ENCODE results near the gene C1QTNF6.
"Not testable (repeated sequence)": the region's sequence is repeated elsewhere in the genome, so short reads cannot be mapped to it uniquely, and the experiment has no call there.

Gene C1QTNF6

GRCh38 chr22:37187891-37188761 is at the start of gene C1QTNF6:
C1QTNF6 (minus strand) TSS chr22:37188247; CDS start chr22:37188213, 34 bp downstream.
- no peak for DNase-seq

DNA sequence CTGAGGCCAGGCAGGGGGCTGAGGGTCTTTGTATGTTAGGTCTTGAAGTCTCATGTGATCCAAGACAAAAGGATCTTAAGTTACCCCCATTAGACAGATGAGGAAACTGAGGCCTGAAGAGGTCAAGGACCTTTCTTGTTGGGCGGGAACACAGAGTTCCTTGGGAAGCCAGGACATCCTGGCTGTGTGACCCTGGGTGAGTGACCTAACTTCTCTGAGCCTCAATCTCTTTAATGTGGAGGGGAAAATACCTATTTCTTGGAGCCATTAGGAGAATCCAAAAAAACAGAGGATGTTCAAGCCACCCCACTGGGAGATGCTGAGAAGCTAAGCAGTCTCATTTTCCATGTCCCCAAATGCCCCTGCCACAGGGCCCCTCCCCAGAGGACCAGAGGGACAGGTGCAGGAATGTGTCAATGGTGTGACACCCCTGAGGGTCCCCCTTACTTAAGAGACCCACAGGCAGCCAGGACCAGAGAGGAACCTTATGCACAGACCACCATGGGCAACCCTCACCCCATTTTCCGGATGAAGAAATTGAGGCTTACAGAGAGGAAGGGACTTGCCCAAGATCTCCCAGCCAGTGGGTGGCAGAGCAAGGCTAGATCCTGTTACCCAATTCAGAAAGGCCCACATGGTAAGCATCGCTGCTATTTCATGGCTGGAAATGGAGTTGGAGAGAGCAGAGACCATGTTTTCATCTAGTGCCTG is 48.0 kb upstream of the C1QTNF6 start:
- DNase-seq = no peak

DNA sequence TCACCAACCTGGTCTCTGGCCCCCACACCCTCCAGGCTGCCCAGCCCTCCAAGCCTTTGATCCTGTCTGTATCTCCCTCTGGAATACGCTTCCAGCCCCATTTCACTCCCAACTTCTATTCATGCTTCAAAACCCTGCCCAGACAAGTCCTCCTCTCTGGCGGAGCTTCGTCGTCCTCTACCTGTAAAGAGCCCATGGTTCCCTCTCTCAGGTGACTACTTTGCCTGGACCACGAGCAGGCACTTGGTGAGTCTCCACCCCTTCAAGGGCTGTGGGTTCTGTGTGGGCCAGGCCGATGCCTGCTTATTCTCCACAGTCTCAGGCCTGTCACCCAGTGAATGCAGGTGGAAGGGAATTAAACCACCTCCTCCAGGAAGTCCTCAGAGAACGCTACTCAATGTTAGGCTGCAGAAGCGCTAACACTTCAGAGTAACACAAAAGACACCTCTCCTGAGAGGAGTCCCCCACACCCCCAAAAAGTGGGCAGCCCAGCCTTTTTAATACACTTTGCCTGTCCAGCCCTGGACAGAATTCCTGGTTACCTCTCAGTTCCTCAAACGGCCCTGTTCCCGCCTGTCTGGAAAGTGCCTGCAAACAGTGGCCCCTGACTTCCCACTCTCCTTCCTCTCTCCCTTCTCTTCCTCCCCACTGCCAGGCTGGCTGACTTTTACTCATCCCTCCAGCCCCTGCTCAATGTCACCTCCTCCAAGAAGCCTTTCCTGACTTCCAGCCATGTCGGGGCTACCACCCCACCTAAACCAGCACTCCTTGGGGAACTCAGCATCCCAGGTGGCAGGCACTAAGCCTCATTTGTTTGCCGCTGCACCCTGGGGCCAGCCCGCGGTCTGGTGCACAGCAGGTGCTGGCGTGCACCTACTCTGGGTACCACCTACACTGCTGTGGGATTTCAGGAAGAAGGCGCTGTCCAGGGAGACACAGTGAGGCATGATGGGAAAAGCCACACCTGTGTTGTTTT is 47.0 kb upstream of the C1QTNF6 start:
- DNase-seq = no peak

DNA sequence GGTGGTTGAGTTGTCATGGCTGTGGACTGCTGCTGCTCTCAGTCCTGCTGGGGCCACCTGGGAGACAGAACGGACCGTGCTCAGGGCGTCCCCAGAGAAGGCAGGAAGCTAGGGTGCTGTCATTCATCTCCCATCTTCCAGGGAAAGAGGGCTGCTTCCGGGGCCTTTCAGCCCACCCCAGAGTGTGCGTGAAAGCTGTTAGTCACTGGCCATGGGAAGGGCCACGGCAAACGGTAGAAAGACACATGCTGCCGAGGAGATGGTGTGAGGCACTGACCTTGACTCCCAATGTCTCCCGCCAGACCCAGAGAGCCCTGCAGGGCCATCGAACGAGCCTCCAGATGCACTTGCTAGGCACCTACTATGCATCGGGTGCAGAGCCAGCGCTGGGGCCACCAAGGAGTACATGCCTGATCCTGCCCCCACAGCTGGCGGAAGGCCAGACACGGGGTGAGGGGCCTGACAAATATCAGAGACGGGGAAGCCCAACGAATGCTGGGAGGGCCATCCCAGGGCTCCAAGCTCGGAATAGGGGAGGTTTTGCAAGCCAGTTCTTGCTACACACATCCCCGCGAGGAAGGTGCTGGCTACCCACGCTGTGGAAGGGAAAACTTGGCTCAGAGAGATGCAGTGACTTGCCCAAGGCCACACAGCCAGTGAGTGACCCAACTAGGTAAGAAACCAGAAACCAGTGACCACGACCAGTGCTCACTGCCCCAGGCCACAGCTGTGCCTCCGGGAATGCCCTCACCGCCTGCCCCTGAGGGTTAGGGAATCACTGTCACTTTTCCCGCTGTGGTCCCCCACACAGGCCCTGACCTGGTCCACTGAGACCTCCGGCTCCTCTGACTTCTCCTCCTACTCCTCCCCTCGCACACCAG is 45.9 kb upstream of the C1QTNF6 start:
- DNase-seq = no peak

- not testable (repeated sequence) for DNase-seq
Measured at GRCh38 chr22:37233371-37233750, 45.3 kb upstream of the C1QTNF6 start.

DNA sequence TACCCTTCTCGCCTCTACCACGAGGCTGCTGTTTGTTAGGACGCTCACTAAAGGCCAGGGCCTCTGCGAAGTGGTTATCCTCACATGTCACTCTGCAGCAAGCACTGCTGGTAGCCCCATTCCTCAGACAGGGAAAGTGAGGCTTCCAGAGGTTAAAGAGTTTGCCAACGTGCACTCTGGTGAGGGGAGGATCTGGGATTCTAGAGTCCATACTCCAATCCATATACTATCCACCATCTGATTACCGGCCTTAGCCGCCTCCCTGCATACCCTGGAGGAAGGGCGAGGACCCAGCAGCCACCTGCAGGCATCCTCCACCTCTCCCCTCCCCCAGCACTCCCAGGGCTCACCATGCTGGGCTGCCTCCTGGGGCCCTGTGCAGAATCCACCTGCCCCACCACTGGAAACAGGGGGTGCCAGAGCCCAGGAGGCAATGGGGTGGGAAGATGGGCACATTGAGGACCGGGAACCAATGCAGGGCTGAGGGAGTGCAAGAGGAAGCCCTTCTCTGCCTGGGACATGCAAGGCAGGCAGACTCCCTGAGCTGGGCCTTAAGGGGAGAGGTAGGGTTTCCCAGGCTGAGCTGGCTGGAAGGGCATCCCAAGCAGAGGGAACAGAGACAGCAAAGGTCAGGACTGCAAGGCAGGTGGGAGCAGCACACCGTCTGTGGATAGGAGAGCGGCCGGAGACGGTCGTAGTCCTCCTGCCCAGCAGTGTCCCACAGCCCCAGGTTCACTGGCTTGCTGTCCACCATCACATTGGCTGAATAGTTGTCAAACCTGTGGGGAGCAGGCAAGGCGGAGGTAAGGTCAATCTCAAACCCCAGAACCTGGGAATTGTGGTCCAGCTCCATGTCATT is 44.3 kb upstream of the C1QTNF6 start:
- no peak for DNase-seq

DNA sequence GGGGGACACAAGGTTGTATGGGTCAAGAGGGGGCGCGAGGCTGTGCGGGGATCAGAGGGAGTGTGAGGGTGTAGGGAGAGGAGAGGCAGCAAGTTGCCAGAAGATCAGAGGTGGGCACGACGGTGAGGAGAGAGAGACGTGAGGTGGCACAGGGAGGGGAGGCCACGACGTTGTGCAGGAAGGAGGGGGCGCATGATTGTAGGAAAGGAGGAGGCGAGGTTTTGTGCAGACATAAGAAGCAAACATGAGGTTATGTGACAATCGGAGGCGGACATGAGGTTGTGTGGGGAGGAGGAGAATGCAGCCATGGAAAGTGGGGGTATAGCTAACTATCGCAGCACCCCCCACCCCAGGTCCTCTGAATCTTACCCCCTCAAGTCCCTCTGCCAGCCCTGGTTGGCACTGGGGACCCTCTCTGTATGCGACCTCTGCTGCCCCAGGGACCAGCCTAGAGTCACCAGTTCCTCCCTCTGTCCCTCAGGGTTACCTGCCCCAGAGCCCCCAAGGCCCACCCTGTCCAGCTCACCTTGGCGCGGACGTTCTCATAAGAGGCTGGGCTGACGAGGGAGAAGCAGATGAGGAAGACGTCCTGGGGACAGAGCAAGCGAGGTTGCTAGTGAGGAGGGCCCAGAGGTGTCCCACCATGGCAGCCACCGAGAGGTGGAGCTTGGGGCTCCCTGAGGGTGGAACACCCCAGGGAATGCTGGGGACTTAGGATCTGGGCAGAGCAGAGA is 43.5 kb upstream of the C1QTNF6 start:
- DNase-seq = no peak

DNA sequence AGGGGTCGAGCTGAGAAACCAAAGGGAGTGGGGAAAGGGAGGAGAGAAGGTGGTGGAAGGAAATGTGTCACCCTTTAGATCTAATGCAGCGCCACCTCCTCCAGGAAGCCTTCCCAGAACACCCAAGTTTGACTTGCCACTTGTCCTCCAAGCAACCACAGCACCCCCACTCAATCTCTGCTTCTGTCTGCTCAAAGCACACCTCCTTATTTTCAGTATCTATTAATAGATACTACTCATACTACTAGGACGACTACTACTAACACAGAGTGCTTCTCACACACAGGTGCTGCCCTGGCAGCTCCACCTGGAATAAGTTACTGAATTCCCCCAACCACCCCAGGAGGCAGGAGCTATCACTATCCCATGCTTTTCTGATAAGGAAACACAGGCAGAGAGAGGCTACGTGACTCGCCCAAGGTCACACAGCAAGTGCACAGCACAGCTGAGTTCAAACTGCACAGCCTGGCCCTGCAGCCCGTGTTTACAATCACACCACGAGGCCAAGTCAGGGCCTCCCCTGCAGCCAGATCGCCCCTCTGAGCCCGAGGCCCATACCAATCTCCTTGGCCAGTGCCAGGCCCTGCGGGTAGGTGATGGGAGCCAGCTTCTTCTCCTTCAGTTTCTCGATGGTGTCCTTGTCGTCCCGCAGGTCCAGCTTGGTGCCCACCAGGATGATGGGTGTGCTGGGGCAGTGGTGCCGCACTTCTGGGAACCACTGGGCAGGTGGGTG is 42.8 kb upstream of the C1QTNF6 start:
- DNase-seq = no peak

GRCh38 chr22:37229805-37230672 is 42.0 kb upstream of the C1QTNF6 start:
- DNase-seq = no peak

DNA sequence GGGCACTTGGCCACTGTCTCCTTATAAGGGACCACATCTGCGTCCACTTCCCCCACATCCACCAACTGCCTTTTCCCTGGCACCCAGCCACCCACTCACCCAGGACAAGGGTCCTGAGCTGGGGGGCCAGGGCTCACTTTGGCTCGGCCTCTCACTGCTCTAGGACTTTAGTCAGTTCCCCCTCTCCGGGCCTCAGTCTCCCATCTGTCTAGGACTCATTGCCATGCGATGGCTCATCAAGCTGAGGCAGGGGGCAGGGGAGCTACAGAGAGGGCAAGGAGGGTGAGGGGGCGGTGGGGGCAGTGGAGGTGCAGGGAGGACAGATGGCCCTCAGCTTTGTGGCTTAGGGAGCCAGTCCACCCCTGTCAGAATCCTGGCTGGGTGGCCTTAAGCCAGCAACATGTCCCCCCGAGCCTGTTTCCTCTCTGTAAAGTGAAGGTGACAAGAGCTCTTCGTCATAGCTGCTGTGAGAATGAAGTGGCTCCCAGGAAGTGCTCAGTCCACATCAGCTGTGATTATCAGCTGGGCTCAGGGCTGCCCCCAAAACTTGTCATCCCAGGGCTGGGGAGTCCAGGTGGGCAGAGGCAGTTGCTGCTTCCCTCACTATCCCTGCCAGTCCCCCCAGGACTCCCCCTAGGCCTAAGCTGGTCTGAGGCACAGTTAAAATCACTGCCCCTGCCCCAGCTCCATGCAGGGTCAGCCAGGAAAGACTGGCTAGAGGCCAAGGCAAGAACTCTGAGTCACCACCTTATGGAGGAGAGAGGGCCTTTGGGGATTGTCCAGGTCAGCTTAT is 41.2 kb upstream of the C1QTNF6 start:
- DNase-seq = no peak

- DNase-seq = no peak
Measured at GRCh38 chr22:37228106-37229011, 40.3 kb upstream of the C1QTNF6 start.

DNA sequence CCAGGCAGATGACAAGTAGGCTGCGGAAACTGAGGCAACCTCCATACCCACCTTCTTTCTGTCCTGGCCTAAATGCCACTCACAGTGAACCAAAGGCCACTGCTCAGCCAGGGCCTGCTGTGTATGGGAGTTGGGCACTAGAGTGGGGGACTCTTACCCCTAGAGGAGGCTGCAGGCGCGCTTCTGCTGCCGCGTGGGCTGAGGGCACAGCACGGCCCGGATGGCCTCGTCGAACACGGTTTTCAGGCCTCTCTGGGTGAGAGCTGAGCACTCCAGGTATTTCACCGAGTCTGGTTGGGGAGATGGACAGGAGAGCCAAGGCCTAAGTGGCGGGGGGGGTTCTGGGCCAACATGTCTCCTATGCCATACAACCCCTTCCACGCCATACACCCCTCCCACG is 38.5 kb upstream of the C1QTNF6 start:
- DNase-seq = no peak

DNA sequence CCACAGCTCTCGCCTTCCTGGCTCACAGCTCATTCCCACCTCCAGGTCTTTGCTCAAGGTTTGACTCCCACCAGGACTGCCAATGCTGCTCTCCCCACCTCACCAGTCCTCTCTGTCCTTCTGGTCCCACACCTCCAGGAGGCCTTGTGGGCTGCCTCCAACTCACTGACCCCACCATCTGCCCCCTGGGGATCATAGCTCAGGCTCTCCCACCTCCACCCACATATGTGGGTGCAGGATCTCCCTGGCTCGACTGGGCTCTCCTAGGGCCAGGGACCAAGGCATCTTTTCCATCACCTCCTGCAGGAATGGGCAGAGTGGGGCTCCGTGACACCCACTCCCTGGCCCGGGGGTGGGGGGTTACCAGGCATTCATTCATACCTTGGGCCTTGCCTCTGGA is 38.0 kb upstream of the C1QTNF6 start:
- DNase-seq = no peak

DNA sequence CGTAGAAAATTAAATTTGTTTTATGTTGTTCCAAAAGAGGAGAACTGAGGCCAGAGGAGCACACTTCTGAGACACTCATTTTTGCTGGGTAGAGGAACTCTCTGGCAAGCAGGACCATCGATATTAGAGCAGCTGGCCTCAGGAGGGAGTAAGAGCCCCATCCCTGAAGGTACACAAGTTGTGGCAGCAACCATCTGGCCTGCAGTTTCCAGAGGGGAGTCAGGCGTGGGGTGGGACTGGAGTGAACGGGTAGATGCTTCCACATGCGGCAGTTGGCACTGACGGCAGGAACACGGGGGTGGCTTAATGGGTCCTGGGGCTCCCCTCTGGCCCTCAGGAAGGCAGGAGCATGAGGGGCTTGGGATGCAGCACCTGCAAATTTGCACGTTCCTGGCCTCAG is 37.4 kb upstream of the C1QTNF6 start:
- DNase-seq = peak; percentile 68

DNA sequence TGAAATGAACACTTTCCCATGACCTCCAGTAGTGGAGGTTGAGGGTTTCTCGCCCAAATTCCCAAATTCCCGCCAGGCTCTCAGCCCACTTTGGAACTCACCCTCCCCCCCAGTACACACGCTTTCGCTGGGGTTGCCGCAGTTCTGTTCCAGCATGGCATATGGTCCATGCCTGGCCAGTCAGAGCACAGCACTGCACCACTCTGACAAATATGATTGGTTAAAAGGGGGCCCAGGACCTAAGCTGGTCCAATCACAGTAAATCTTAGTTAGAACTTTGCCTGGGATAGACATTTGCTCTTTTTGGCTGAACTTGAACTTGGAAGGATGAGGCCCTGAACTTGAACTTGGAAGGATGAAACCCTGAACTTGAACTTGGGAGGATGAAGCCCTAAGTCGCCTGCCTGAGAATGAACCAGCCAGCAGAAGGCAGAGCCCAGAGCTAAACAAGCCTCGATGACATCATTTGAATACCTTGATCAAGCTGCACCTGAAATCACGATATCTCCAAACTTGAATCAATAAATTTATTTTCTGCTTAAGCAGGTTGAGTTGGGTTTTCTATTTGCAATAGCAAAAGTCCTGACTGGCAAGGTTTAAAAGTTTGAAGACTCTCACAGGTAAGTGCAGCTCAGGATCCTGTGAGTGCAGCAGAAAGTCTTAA is 36.8 kb upstream of the C1QTNF6 start:
- DNase-seq = no peak

GRCh38 chr22:37223965-37224551 is 36.0 kb upstream of the C1QTNF6 start:
- DNase-seq = no peak

Data from NCI-H1694 treated with DMSO at 0.1 percent for 48 hours (cell line).